NCI-H2227 (cell line): ENCODE measurements around the gene TMEM225B.
"Not testable (repeated sequence)": the region's sequence is repeated elsewhere in the genome, so short reads cannot be mapped to it uniquely, and the experiment has no call there.

Experiments
- DNase-seq: peaks from one replicate; lab custom pipeline; 2025; ENCODE audit not compliant: unreplicated experiment; lab: John Stamatoyannopoulos, UW

Gene TMEM225B

GRCh38 chr7:99623091-99623693 lies 25.1 kb downstream of the TMEM225B start:
- DNase-seq: no peak

- no peak for DNase-seq
Observed at GRCh38 chr7:99623702-99624447, 25.8 kb downstream of the TMEM225B start.

GRCh38 chr7:99624484-99624883 lies 26.4 kb downstream of the TMEM225B start:
- DNase-seq: no peak

- no peak for DNase-seq
Observed at GRCh38 chr7:99625321-99625720, 27.3 kb downstream of the TMEM225B start.

- DNase-seq: no peak
Observed at GRCh38 chr7:99625961-99626360, 27.9 kb downstream of the TMEM225B start.

- no peak for DNase-seq
Observed at GRCh38 chr7:99626661-99627060, 28.6 kb downstream of the TMEM225B start.

GRCh38 chr7:99627513-99627912 lies 29.4 kb downstream of the TMEM225B start:
- DNase-seq: no peak

GRCh38 chr7:99628471-99629465 lies 30.7 kb downstream of the TMEM225B start:
- no peak for DNase-seq

- no peak for DNase-seq
Observed at GRCh38 chr7:99629643-99630042, 31.6 kb downstream of the TMEM225B start.

- DNase-seq: peak; percentile 77
Observed at GRCh38 chr7:99631295-99632109, 33.4 kb downstream of the TMEM225B start.

GRCh38 chr7:99637414-99637813 lies 39.3 kb downstream of the TMEM225B start:
- not testable (repeated sequence) for DNase-seq

- DNase-seq: no peak
Observed at GRCh38 chr7:99638731-99639130, 40.7 kb downstream of the TMEM225B start.

- DNase-seq: no peak
Observed at GRCh38 chr7:99639267-99639666, 41.2 kb downstream of the TMEM225B start.

- DNase-seq: no peak
Observed at GRCh38 chr7:99642027-99642426, 44.0 kb downstream of the TMEM225B start.

- no peak for DNase-seq
Observed at GRCh38 chr7:99643464-99643863, 45.4 kb downstream of the TMEM225B start.

GRCh38 chr7:99644431-99644830 lies 46.4 kb downstream of the TMEM225B start:
- no peak for DNase-seq

GRCh38 chr7:99645590-99645989 lies 47.5 kb downstream of the TMEM225B start:
- DNase-seq: no peak

GRCh38 chr7:99648843-99649242 lies 50.8 kb downstream of the TMEM225B start:
- DNase-seq: no peak

- no peak for DNase-seq
Observed at GRCh38 chr7:99651290-99651689, 53.2 kb downstream of the TMEM225B start.

GRCh38 chr7:99652671-99653070 lies 54.6 kb downstream of the TMEM225B start:
- no peak for DNase-seq

GRCh38 chr7:99653269-99653668 lies 55.2 kb downstream of the TMEM225B start:
- DNase-seq: not testable (repeated sequence)
